NCI-H1092 (cell line): ENCODE data around the gene CTDP1.

Experiments used
- DNase-seq: peaks from one replicate; lab custom pipeline; 2025; lab: John Stamatoyannopoulos, UW

Gene CTDP1

DNA sequence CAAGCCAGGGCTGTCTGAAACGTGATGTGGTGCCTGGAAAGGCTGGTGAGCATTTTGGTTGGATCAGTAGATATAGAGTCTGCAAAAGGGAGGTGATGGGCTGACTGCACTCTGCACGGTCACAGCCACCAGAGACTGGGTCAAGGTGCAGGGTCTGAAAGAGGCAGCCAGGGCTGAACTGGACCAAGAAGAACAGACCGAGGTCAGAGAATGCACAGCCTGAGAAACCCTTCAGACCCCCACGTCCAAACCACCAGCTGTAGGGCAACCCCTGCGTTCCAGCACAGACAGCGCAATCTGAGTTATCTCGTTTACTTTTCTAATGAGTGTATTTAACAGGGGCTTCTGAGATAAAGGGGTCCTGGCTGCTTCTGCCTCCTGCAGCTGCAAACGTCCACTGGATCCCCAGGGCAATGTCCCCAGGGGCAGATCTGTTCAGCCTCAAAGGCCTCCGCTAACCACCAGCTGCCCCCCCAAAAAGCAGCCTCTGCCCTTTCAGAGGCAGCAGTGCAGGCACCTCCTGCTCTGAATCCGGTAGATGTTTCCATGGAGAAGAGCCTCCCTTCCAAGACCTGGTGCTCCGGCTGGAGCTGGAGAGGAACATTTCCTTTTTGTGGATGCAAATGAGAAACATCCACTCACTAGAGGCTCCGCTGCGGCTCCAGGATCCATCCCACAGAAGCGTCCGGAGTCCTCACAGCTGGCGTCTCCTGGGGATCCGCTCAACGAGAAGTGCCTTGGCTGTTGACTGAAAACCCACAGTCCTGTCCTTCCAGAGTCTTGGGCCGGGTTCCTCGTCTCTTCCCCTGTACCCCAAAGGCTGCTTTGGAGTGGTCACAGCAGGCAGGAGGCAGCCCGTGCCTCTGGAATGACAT lies 117.2 kb downstream of the CTDP1 start:
- DNase-seq, result no peak

DNA sequence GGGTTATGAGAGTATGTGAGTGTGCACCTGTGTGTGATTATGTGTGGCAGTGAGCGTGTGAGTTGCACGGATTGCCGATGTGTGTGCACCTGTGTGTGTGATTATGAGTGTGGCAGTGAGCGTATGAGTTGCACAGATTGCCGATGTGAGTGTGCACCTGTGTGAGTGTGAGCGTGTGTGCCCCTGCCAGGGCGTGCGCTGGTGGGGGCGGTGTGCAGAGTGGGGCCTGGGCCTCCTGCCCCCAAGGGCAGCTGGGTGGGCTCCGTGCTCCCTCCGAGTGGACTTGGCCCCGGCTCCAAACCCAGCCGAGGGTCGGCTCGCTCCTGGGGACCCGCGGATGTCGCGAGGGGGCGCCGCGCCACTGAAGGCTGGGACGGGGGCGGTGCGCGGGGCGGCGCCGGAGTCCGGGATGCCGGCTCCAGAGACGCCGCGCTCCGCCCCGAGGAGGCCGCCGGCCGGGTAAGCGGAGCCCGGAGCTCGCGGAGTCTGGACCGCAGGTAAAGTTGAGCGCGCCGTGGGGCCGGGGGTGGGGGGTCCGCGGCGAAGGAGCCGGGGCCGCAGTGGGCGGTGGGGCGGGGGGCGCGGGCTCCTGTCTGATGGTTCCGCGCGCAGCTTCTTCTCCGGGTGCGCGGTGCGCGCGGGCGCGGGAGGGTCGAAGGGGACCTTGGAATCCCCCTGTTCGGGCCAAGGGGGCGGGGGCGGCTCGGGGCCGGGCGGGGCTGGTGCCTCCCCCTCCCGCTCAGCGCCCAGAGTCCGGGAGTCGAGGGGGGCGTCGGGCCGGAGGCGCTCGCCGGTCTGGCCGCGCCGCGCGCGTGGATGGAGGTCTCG lies 118.1 kb downstream of the CTDP1 start, which contains the start of gene KCNG2:
KCNG2 (plus strand) TSS at position 421 of the 828 bp plus-strand sequence. CDS start 65,730 bp downstream, outside the sequence.
- no peak for DNase-seq

- no peak for DNase-seq
Observed at GRCh38 chr18:79798346-79798998, 118.9 kb downstream of the CTDP1 start.

DNA sequence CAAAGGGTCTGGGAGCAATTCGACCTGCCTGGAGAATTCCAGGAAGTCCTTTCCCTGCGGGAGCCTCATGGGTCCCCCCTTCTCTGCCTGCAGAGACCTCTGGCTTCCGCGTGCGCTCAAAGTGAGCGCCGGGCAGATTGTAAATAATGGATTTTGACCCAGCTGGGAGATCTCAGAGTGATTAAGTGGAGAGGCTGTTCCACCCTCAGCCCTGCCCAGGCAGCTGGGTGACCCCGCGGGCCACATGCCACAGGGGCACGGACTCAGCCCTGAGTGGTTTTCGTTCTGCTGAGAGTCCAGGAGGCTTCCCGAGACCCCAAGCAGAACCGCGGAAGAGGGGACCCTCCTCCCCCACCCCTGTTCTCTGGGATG lies 119.4 kb downstream of the CTDP1 start:
- DNase-seq, result no peak

- no peak for DNase-seq
Observed at GRCh38 chr18:79799619-79800370, 120.2 kb downstream of the CTDP1 start.

DNA sequence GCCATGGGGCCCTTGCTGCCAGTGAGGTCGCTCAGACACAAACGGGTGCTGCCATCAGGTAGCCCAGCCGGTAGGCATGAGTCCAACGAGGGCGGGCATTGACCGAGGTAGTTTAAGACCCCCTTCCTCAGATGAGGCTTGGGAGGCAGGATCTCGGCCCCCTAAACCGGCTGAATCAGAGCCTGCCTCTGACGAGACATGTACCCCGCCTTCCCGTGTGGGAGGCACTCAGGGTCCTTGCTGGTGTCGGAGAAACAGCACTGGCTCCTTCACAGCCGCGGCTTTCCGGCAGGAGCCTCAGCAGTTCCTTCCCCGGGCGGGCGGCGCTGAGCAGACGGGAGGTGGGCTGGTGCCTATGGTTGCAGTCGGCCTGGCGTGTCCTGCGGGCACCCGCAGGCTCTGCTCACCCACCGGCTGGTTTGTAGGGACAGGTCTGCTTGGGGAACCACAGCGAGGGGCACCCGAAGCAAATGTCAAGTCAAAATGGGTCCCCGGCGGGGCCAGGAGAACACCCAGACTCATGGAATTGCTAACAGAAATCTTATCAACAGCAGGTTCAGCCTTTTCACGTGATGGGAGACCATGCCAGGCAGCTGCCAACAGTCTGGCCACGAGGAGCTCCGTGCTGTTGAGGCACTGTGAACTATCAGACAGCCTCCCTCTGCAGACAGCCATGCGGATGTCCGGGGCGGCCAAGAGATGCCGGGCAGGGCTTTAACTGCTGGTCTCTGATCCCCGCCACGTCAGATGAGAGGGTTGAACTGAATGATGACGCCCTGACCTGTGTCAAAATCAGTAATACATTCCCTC lies 121.0 kb downstream of the CTDP1 start:
- DNase-seq, result no peak

DNA sequence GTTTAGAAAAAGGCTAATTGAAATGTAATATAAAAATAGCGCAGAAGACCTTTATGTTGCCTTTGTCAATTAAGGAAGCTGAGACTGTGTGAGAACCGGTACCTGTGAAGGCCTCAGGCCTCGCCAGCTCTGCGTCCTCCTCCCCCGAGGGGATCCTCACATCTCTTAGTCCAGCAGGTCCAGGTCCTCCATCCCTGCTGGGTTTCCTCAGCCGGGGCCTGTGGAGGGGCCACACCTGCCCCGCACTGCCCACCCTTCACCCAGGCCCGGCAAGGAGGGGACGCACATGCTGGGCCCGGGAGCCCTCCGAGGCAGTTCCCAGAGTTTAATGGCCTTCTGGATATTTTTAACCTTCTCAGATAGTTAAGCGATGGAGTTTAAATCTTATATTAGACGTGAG lies 121.6 kb downstream of the CTDP1 start:
- no peak for DNase-seq

DNA sequence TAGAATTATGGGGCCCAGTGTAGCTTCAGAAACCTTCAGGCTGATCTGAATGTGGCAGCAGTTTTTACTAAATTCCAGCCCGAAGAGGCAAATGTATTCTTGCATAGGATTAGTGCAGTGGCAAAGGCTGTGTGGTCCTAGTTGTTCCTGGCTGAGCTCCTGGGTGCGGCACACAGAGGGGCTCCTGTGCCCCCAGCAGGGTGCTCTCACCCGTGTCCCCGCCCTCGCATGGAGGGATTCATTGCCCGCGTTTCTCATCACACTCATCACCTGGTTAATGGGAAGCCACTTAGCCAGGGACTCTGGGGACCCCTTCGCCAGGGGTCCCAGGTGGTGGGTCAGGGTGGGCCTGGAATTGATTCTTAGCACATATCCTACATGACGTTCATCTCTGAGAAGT lies 122.0 kb downstream of the CTDP1 start:
- no peak for DNase-seq

DNA sequence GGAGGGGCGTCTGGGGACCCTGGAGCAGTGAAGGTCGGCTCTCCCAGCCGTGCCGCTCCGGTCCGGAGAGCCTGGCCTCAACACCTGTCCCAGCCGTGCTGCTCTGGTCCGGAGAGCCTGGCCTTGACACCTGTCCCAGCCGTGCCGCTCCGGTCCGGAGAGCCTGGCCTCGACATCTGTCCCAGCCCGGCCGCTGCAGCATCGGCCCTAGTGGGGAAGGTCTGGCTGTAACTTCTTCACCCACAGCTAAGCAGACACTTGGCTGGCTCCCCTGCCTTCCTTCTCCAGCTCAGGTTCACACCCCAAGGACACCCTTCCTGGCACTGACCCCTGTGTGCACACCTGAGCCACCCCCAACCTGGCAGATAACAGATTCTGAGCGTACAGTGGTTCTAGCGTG lies 122.7 kb downstream of the CTDP1 start:
- DNase-seq, result no peak

- DNase-seq, result no peak
Observed at GRCh38 chr18:79803611-79804051, 124.0 kb downstream of the CTDP1 start.
